Vagina (tissue), 2 donors: ENCODE results near the gene MEGF6. TPM values are rescaled to one million over a fixed set of nuclear protein-coding genes. Genes with fewer than 3 reads are reported as not detected.
"Not testable (repeated sequence)": the region's sequence is repeated elsewhere in the genome, so short reads cannot be mapped to it uniquely, and the experiment has no call there.

ENCODE experiments used
- DNase-seq, 2 donors: peaks; one replicate each; pipeline ENCODE4 v3.0.0-alpha.2; 2017; ENCODE audit errors: extremely low spot score in 2 of 2
- H3K27ac ChIP-seq: fragments of 200-600 bp; sonication (generic); one replicate; pipeline ENCODE4 v1.5.1; 2019
- H3K27me3 ChIP-seq: fragments of 200-600 bp; sonication (generic); one replicate; pipeline ENCODE4 v1.5.1; 2019
- H3K36me3 ChIP-seq, 2 donors: fragments of 200-600 bp; sonication (generic); one replicate each; pipeline ENCODE4 v1.5.1; 2017 to 2019
- H3K4me1 ChIP-seq: fragments of 200-600 bp; sonication (generic); one replicate; pipeline ENCODE4 v1.5.1; 2019
- H3K4me3 ChIP-seq, 2 donors: fragments of 200-600 bp; sonication (generic); 1 replicate in 1 of 2; 2 replicates in 1 of 2; pipeline ENCODE4 v1.5.1; 2016 to 2019
- H3K9me3 ChIP-seq: fragments of 200-600 bp; sonication (generic); one replicate; pipeline ENCODE4 v1.5.1; 2019
- POLR2A ChIP-seq, 2 donors: fragments of 450-650 bp; IDR thresholded peaks; one replicate each; pipeline ENCODE4 v1.6.1; 2017; ENCODE audit warnings: antibody characterized with exemption in 2 of 2, mild to moderate bottlenecking in 2 of 2, moderate library complexity in 2 of 2
- POLR2AphosphoS5 ChIP-seq, 2 donors: sonication (generic); formaldehyde crosslinking; IDR thresholded peaks; one replicate each; pipeline ENCODE4 v1.9.0; 2017; ENCODE audit warnings: antibody characterized with exemption in 2 of 2, mild to moderate bottlenecking in 2 of 2, low read depth in 1 of 2; ENCODE audit not compliant: insufficient read depth in 1 of 2
- intact Hi-C: fragments of 100-400 bp; cut with DNase I; formaldehyde crosslinking; loops from one replicate; pipeline ENCODE4 v1.15.1; 2023
- total RNA-seq: library from RNA; depleted of rRNA; stranded (reverse); fragments of >200 nt; gene quantifications from one replicate; pipeline ENCODE4 v1.2.3, GENCODE V29; 2016
- TF ChIP-seq, protein P1 (sequence below), 3 experiments: fragments of 450-650 bp in 2 of 3; fragments of 200-600 bp in 1 of 3; sonication (generic) in 1 of 3; IDR thresholded peaks; one replicate each; pipeline ENCODE4 v1.5.1; 2017 to 2019; ENCODE audit warnings: antibody characterized with exemption in 3 of 3, mild to moderate bottlenecking in 2 of 3, moderate library complexity in 2 of 3

The MEGF6 gene
- total RNA-seq, 1 donor from 2014 or later: 37.6 TPM

DNA sequence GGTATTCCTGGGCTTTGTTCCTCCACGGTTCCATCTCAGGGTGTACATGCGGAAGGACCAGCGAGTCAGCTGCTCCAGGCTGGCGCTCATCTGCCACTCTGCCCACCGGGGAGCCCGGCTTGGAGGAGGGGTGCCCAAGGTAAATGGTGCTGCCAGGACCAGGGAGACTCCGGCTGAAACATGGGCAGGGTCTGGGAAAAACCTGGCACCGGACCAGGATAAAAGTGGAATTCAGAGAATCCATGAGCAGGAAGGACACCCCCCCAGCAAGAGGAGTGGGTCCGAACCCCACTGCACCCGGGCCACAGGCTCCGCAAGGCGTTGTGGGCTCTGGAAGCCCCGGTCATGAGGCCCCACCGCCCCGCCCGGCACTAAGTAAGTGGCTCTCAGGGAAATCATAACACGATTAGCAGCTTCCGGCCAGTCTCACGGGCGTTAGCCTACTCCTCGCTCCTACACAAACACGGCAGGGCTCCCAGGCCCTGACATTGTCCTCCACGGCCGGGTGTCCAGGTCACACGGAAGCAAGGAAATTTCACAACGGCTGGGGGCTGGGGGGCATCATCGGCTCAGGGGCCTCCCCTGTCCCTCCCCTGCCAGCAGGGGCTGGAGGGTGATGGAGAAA lies 21.1 kb downstream of the MEGF6 start:
- no peak for TF ChIP-seq POLR2AphosphoS5 (IDR thresholded peaks at IDR 0.05; ENCODE audit: insufficient read depth in 1 of 2, low read depth in 1 of 2)
- TF ChIP-seq, protein P1, sequence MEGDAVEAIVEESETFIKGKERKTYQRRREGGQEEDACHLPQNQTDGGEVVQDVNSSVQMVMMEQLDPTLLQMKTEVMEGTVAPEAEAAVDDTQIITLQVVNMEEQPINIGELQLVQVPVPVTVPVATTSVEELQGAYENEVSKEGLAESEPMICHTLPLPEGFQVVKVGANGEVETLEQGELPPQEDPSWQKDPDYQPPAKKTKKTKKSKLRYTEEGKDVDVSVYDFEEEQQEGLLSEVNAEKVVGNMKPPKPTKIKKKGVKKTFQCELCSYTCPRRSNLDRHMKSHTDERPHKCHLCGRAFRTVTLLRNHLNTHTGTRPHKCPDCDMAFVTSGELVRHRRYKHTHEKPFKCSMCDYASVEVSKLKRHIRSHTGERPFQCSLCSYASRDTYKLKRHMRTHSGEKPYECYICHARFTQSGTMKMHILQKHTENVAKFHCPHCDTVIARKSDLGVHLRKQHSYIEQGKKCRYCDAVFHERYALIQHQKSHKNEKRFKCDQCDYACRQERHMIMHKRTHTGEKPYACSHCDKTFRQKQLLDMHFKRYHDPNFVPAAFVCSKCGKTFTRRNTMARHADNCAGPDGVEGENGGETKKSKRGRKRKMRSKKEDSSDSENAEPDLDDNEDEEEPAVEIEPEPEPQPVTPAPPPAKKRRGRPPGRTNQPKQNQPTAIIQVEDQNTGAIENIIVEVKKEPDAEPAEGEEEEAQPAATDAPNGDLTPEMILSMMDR (IDR thresholded peaks at IDR 0.05): no peak
- TF ChIP-seq POLR2A (IDR thresholded peaks at IDR 0.05): no peak
- H3K36me3 ChIP-seq: no peaks in the 10 kb centered on the region
- no peaks in the 10 kb centered on the region for H3K4me1 ChIP-seq
- no peaks in the 10 kb centered on the region for H3K9me3 ChIP-seq
- no peak overlapping the region for H3K4me3 ChIP-seq
- DNase-seq: no peak
- H3K27me3 ChIP-seq: no peaks in the 10 kb centered on the region
- intact Hi-C loops: no loop called here
- H3K27ac ChIP-seq: no peak overlapping the region

DNA sequence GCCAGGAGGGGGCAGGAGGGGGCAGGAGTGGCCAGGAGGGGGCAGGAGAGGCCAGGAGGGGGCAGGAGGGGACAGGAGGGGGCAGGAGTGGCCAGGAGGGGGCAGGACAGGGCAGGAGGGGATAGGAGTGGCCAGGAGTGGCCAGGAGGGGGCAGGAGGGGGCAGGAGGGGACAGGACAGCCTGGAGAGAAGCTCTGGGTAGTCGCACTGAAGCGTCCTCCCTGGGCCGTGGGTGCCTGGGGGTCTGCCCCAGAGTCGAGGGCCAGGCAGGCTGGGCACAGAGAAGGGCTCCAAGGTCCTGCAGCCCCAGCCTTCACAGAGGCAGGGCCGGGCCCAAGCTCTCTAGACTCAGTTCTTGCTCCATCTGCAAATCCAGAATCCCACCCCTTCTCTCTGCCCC lies 22.9 kb downstream of the MEGF6 start:
- intact Hi-C loops: no loop called here
- DNase-seq: no peak
- H3K27ac ChIP-seq: no peak overlapping the region
- no peak overlapping the region for H3K4me3 ChIP-seq
- no peaks in the 10 kb centered on the region for H3K9me3 ChIP-seq
- H3K36me3 ChIP-seq: no peaks in the 10 kb centered on the region
- H3K4me1 ChIP-seq: no peaks in the 10 kb centered on the region
- no peaks in the 10 kb centered on the region for H3K27me3 ChIP-seq
- TF ChIP-seq POLR2A (IDR thresholded peaks at IDR 0.05): no peak
- no peak for TF ChIP-seq POLR2AphosphoS5 (IDR thresholded peaks at IDR 0.05; ENCODE audit: insufficient read depth in 1 of 2, low read depth in 1 of 2)
- TF ChIP-seq, protein P1 (IDR thresholded peaks at IDR 0.05): no peak

DNA sequence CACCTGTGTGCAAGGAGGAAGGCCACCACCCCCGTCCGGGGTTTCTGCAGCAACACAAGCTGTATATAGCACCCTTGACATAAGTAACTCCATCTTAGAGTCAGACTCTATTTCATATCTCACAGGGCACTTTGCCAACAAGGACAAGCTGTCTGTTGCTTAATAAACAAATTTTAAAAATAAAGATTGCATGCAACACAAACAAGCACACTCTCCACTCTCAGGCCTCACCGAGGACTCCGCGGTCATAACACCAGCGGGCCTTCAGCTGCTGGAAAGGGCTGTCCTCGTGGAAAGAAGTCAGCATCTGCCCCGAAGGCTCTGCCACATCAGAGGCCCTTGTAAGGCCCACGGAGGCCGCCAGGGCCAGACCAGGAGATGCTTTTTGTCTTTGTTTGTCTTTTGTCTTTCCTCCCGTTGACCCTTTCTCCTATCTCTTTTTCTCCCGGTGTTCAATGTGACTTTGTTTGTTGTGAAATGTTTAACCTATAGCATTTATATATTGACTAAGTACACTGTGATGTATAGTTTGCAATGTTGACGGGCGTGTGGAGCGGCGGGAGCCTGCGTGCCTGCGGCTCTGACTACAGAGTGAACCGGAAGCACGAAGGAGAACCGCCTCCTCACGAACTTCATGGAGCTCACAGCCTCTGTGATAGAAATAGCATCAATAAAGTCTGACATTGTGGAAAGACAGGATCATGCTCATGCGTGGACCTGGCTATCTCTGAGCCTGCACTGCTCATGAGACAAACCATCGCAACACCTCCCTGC lies 24.1 kb downstream of the MEGF6 start:
- TF ChIP-seq POLR2A (IDR thresholded peaks at IDR 0.05) (no peak), POLR2AphosphoS5 (IDR thresholded peaks at IDR 0.05; ENCODE audit: insufficient read depth in 1 of 2, low read depth in 1 of 2) (no peak)
- TF ChIP-seq, protein P1 (IDR thresholded peaks at IDR 0.05): no peak
- Histone ChIP-seq H3K27ac (no peak overlapping the region), H3K36me3 (no peaks in the 10 kb centered on the region), H3K9me3 (no peaks in the 10 kb centered on the region), H3K4me1 (no peaks in the 10 kb centered on the region), H3K27me3 (no peaks in the 10 kb centered on the region), H3K4me3 (no peak overlapping the region)
- no peak for DNase-seq
- intact Hi-C loops: no loop called here

DNA sequence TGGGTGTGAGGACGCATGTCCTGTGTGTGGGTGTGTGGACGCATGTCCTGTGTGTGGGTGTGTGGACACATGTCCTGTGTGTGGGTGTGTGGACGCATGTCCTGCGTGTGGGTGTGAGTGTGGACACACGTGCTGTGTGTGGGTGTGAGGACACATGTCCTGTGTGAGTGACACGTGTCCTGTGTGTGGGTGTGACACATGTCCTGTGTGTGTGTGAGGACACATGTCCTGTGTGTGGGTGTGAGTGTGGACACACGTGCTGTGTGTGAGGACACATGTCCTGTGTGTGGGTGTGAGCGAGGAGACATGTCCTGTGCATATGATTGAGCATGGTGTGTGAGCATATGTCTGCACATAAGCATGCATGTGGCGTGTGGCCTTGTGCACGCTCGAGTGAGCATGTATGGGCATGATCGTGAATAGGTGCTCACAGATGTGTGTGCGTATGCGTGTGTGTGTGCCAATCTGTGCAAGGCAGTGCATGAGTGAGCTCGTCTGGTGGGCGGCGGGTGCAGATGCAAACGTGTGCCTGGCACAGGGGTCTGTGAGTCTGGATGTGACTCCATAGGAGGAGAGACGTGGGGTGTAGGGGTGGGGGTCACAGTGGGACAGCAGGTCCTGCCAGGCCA lies 25.3 kb downstream of the MEGF6 start:
- no peaks in the 10 kb centered on the region for H3K9me3 ChIP-seq
- no peak overlapping the region for H3K27ac ChIP-seq
- intact Hi-C loops: no loop called here
- no peaks in the 10 kb centered on the region for H3K4me1 ChIP-seq
- TF ChIP-seq POLR2A (IDR thresholded peaks at IDR 0.05): no peak
- no peak for TF ChIP-seq POLR2AphosphoS5 (IDR thresholded peaks at IDR 0.05; ENCODE audit: insufficient read depth in 1 of 2, low read depth in 1 of 2)
- TF ChIP-seq, protein P1 (IDR thresholded peaks at IDR 0.05): no peak
- H3K27me3 ChIP-seq: no peaks in the 10 kb centered on the region
- no peaks in the 10 kb centered on the region for H3K36me3 ChIP-seq
- no peak for DNase-seq
- H3K4me3 ChIP-seq: no peak overlapping the region

GRCh38 chr1:3585353-3585868 lies 25.9 kb downstream of the MEGF6 start:
- H3K4me3 ChIP-seq, H3K36me3 ChIP-seq, H3K27me3 ChIP-seq, H3K27ac ChIP-seq, H3K9me3 ChIP-seq, DNase-seq, H3K4me1 ChIP-seq, intact Hi-C loops: not testable (repeated sequence)
